ENCODE data around the gene KIR2DL1.
"Not testable (repeated sequence)": the region's sequence is repeated elsewhere in the genome, so short reads cannot be mapped to it uniquely, and the experiment has no call there.

KIR2DL1 gene

GRCh38 chr19:54832496-54832895 is 62.9 kb downstream of the KIR2DL1 start, which contains the start of gene KIR2DS4:
Gene KIR2DS4 (plus strand): TSS chr19:54832676.
- not testable (repeated sequence) for FAIRE-seq; DNase-seq (ENCODE audit: insufficient read length, low spot score)
